Fibroblast of lung (primary cell): ENCODE results near the gene INO80E. TPM values are rescaled to one million over a fixed set of nuclear protein-coding genes. Genes with fewer than 3 reads are reported as not detected.

Source experiments
- DNase-seq, 2 donors: peaks; one replicate each; pipeline versions ENCODE4 v3.0.0 to v3.0.0-alpha.2; 2010; ENCODE audit warnings: low read depth in 2 of 2
- H2AFZ ChIP-seq: 2 replicates; pipeline ENCODE4 v1.5.1; 2012; ENCODE audit warnings: low read length, control low read depth, inconsistent platforms
- H3K27ac ChIP-seq: 2 replicates; pipeline ENCODE4 v1.5.1; 2011; ENCODE audit warnings: low read length, control low read depth; ENCODE audit not compliant: insufficient read depth
- H3K27me3 ChIP-seq: 2 replicates; pipeline ENCODE4 v1.5.1; 2011; ENCODE audit warnings: mild to moderate bottlenecking, low read length; ENCODE audit not compliant: control insufficient read depth, insufficient read depth
- H3K36me3 ChIP-seq: 2 replicates; pipeline ENCODE4 v1.5.1; 2011; ENCODE audit warnings: low read length; ENCODE audit not compliant: control insufficient read depth, insufficient read depth
- H3K4me1 ChIP-seq: 2 replicates; pipeline ENCODE4 v1.5.1; 2011; ENCODE audit warnings: low read length; ENCODE audit not compliant: control insufficient read depth, insufficient read depth; ENCODE audit errors: extremely low read depth
- H3K4me2 ChIP-seq: 2 replicates; pipeline ENCODE4 v1.5.1; 2011; ENCODE audit warnings: low read length, control low read depth; ENCODE audit not compliant: insufficient read depth; ENCODE audit errors: extremely low read depth
- H3K4me3 ChIP-seq, 4 experiments: fragments of 200-600 bp in 1 of 4; sonication (generic) in 1 of 4; replicated peaks in 1 of 4; 2 replicates each; pipeline ENCODE4 v1.5.1; 2011 to 2016; ENCODE audit warnings: low read length in 4 of 4, low read depth in 3 of 4, mild to moderate bottlenecking in 3 of 4, control low read depth in 2 of 4, inconsistent platforms in 1 of 4, mixed read lengths in 1 of 4; ENCODE audit not compliant: insufficient read depth in 1 of 4; ENCODE audit errors: control extremely low read depth in 1 of 4
- H3K79me2 ChIP-seq: 2 replicates; pipeline ENCODE4 v1.5.1; 2012; ENCODE audit warnings: mild to moderate bottlenecking, low read length, inconsistent platforms; ENCODE audit not compliant: control insufficient read depth, insufficient read depth
- H3K9ac ChIP-seq: 2 replicates; pipeline ENCODE4 v1.5.1; 2011; ENCODE audit warnings: mild to moderate bottlenecking, low read length, control low read depth; ENCODE audit not compliant: insufficient read depth
- H3K9me3 ChIP-seq: 2 replicates; pipeline ENCODE4 v1.5.1; 2012; ENCODE audit warnings: low read depth, low read length; ENCODE audit not compliant: control insufficient read depth, insufficient read depth
- H4K20me1 ChIP-seq: 2 replicates; pipeline ENCODE4 v1.5.1; 2011; ENCODE audit warnings: low read length; ENCODE audit not compliant: control insufficient read depth, insufficient read depth; ENCODE audit errors: extremely low read depth
- EZH2 ChIP-seq: IDR thresholded peaks from 2 replicates; pipeline ENCODE4 v1.5.1; 2012; ENCODE audit warnings: low read length, control low read depth, mild to moderate bottlenecking; ENCODE audit errors: missing control alignments
- polyA plus RNA-seq, 2 donors: library from polyadenylated mRNA; depleted of rRNA in 1 of 2; stranded (reverse) in 1 of 2; unstranded in 1 of 2; fragments of >200 nt; gene quantifications; 2 replicates each; pipeline ENCODE4 v1.2.1, GENCODE V29; 2011 to 2012; ENCODE audit warnings: missing spikeins in 1 of 2
- total RNA-seq: library from RNA; depleted of rRNA; stranded (reverse); fragments of >200 nt; gene quantifications from 2 replicates; pipeline ENCODE4 v1.2.1, GENCODE V29; 2014
- TF ChIP-seq, protein P1 (sequence below), 2 donors: IDR thresholded peaks in 1 of 2; conservative IDR thresholded peaks in 1 of 2; 1 replicate in 1 of 2; 2 replicates in 1 of 2; pipeline ENCODE4 v1.5.1; 2011 to 2012; ENCODE audit warnings: low read length in 2 of 2, control low read depth in 1 of 2, inconsistent platforms in 1 of 2, low read depth in 1 of 2, mild to moderate bottlenecking in 1 of 2

Gene INO80E
- total and polyA plus RNA-seq, 2 donors (not counting 1 experiment from before 2014, with no cell fraction given), result 16.3 to 21.9 TPM

DNA sequence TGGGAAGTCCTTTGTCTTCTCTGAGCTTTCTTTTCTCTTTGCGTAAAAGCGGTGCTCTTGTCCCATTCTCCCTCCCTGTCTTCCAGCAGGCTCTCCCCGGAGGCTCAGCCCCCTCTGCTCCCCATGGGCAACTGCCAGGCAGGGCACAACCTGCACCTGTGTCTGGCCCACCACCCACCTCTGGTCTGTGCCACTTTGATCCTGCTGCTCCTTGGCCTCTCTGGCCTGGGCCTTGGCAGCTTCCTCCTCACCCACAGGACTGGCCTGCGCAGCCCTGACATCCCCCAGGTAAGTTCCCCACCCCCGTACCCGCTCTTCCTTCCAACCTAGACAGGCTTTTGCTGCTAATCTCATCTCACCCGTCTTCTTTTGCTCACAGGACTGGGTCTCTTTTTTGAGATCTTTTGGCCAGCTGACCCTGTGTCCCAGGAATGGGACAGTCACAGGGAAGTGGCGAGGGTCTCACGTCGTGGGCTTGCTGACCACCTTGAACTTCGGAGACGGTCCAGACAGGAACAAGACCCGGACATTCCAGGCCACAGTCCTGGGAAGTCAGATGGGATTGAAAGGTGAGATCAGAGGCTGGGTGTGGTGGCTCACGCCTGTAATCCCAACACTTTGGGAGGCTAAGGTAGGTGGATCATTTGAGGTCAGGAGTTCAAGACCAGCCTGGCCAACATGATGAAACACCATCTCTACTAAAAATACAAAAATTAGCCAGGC lies 32.9 kb upstream of the INO80E start:
- peak overlapping the region; percentile 72 to 83 (median 80) for H3K4me3 ChIP-seq
- no peak for DNase-seq
- no peaks in the 10 kb centered on the region for H3K27me3 ChIP-seq
- H3K36me3 ChIP-seq, result peaks cover 2% of the 10 kb centered on the region
- TF ChIP-seq, protein P1, sequence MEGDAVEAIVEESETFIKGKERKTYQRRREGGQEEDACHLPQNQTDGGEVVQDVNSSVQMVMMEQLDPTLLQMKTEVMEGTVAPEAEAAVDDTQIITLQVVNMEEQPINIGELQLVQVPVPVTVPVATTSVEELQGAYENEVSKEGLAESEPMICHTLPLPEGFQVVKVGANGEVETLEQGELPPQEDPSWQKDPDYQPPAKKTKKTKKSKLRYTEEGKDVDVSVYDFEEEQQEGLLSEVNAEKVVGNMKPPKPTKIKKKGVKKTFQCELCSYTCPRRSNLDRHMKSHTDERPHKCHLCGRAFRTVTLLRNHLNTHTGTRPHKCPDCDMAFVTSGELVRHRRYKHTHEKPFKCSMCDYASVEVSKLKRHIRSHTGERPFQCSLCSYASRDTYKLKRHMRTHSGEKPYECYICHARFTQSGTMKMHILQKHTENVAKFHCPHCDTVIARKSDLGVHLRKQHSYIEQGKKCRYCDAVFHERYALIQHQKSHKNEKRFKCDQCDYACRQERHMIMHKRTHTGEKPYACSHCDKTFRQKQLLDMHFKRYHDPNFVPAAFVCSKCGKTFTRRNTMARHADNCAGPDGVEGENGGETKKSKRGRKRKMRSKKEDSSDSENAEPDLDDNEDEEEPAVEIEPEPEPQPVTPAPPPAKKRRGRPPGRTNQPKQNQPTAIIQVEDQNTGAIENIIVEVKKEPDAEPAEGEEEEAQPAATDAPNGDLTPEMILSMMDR (conservative IDR thresholded peaks at IDR 0.05 in 1 of 2, IDR thresholded peaks at IDR 0.05 in 1 of 2; ENCODE audit: low read depth in 1 of 2, low read length in 2 of 2), result no peak
- no peak for TF ChIP-seq EZH2
- no peak overlapping the region for H3K9ac ChIP-seq
- peak overlapping the region; percentile 99 for H3K4me2 ChIP-seq
- no peak overlapping the region for H2AFZ ChIP-seq
- H4K20me1 ChIP-seq, result no peaks in the 10 kb centered on the region
- no peaks in the 10 kb centered on the region for H3K9me3 ChIP-seq
- H3K79me2 ChIP-seq, result no peaks in the 10 kb centered on the region
- no peaks in the 10 kb centered on the region for H3K4me1 ChIP-seq
- H3K27ac ChIP-seq, result peak overlapping the region; percentile 65

GRCh38 chr16:29968205-29968604 lies 27.8 kb upstream of the INO80E start:
- H3K36me3 ChIP-seq, result peaks cover 7% of the 10 kb centered on the region
- H3K79me2 ChIP-seq, result no peaks in the 10 kb centered on the region
- no peak overlapping the region for H3K9ac ChIP-seq
- no peaks in the 10 kb centered on the region for H3K27me3 ChIP-seq
- no peak overlapping the region for H2AFZ ChIP-seq
- DNase-seq, result no peak
- TF ChIP-seq EZH2, result no peak
- TF ChIP-seq, protein P1 (conservative IDR thresholded peaks at IDR 0.05 in 1 of 2, IDR thresholded peaks at IDR 0.05 in 1 of 2; ENCODE audit: low read depth in 1 of 2, low read length in 2 of 2), result no peak
- H3K9me3 ChIP-seq, result no peaks in the 10 kb centered on the region
- no peak overlapping the region for H3K4me2 ChIP-seq
- H3K27ac ChIP-seq, result no peak overlapping the region
- H3K4me3 ChIP-seq, result no peak overlapping the region
- no peaks in the 10 kb centered on the region for H4K20me1 ChIP-seq
- H3K4me1 ChIP-seq, result no peaks in the 10 kb centered on the region

GRCh38 chr16:29971304-29971703 lies 24.7 kb upstream of the INO80E start:
- Histone ChIP-seq H3K4me2 (no peak overlapping the region), H3K36me3 (peaks cover 7% of the 10 kb centered on the region), H3K27ac (no peak overlapping the region), H3K4me3 (no peak overlapping the region), H3K4me1 (peaks cover 9% of the 10 kb centered on the region), H2AFZ (no peak overlapping the region), H3K9me3 (no peaks in the 10 kb centered on the region), H3K79me2 (peaks cover 26% of the 10 kb centered on the region), H4K20me1 (peaks cover 3% of the 10 kb centered on the region), H3K27me3 (no peaks in the 10 kb centered on the region), H3K9ac (no peak overlapping the region)
- no peak for DNase-seq
- TF ChIP-seq EZH2, result no peak
- TF ChIP-seq, protein P1 (conservative IDR thresholded peaks at IDR 0.05 in 1 of 2, IDR thresholded peaks at IDR 0.05 in 1 of 2; ENCODE audit: low read depth in 1 of 2, low read length in 2 of 2), result no peak
